Activated T-helper 17 cell treated with anti-CD3 and anti-CD28 coated beads, Interleukin-2, amount 50 U/mL, for 72 hours (primary cell): ENCODE results near the gene EHD4. TPM values are rescaled to one million over a fixed set of nuclear protein-coding genes. Genes with fewer than 3 reads are reported as not detected.

Source experiments
- ATAC-seq: fragments of 150-1000 bp; cut with Tn5 transposase; replicated peaks from 2 replicates; pipeline ENCODE4 v1.10.0; 2021; ENCODE audit warnings: mild to moderate bottlenecking, moderate library complexity
- H3K27ac Mint-ChIP-seq: one replicate; pipeline ENCODE4 v1.8.0; 2022; ENCODE audit warnings: mixed read lengths
- H3K27me3 Mint-ChIP-seq: one replicate; pipeline ENCODE4 v1.8.0; 2022; ENCODE audit warnings: mixed read lengths
- H3K36me3 Mint-ChIP-seq: one replicate; pipeline ENCODE4 v1.8.0; 2022; ENCODE audit warnings: low read depth, mild to moderate bottlenecking, mixed read lengths
- H3K4me1 Mint-ChIP-seq: one replicate; pipeline ENCODE4 v1.8.0; 2022; ENCODE audit warnings: mixed read lengths
- H3K4me3 Mint-ChIP-seq: one replicate; pipeline ENCODE4 v1.8.0; 2022; ENCODE audit warnings: mild to moderate bottlenecking, mixed read lengths
- H3K9me3 Mint-ChIP-seq: one replicate; pipeline ENCODE4 v1.8.0; 2022; ENCODE audit warnings: mixed read lengths
- total RNA-seq, 2 donors: library from RNA; stranded (reverse); gene quantifications; one replicate each; pipeline ENCODE4 v1.2.3, GENCODE V29; 2022

The EHD4 gene
- total RNA-seq, 2 donors from 2014 or later = 51.0 to 56.3 TPM

GRCh38 chr15:41854443-41854842 lies 117.9 kb downstream of the EHD4 start:
- no peak overlapping the region for H3K4me3 Mint-ChIP-seq
- no peaks in the 10 kb centered on the region for H3K36me3 Mint-ChIP-seq
- no peak overlapping the region for H3K27ac Mint-ChIP-seq
- no peaks in the 10 kb centered on the region for H3K4me1 Mint-ChIP-seq
- ATAC-seq = no peak
- H3K9me3 Mint-ChIP-seq = no peaks in the 10 kb centered on the region
- no peaks in the 10 kb centered on the region for H3K27me3 Mint-ChIP-seq

GRCh38 chr15:41853831-41854230 lies 118.5 kb downstream of the EHD4 start:
- Mint-ChIP-seq H3K4me1 (no peaks in the 10 kb centered on the region), H3K27me3 (no peaks in the 10 kb centered on the region), H3K4me3 (no peak overlapping the region), H3K9me3 (no peaks in the 10 kb centered on the region), H3K27ac (no peak overlapping the region), H3K36me3 (no peaks in the 10 kb centered on the region)
- ATAC-seq = no peak

GRCh38 chr15:41852736-41853590 lies 119.4 kb downstream of the EHD4 start:
- ATAC-seq = no peak

GRCh38 chr15:41851755-41852370 lies 120.5 kb downstream of the EHD4 start:
- Mint-ChIP-seq H3K36me3 (peaks cover 13% of the 10 kb centered on the region), H3K27ac (no peak overlapping the region), H3K4me1 (peaks cover 6% of the 10 kb centered on the region), H3K27me3 (no peaks in the 10 kb centered on the region), H3K9me3 (no peaks in the 10 kb centered on the region), H3K4me3 (no peak overlapping the region)
- no peak for ATAC-seq

More at GRCh38 chr15:41852736-41853590, 119.4 kb downstream of the EHD4 start:
- Mint-ChIP-seq H3K4me3 (no peak overlapping the region), H3K27me3 (no peaks in the 10 kb centered on the region), H3K9me3 (no peaks in the 10 kb centered on the region), H3K4me1 (peaks cover 6% of the 10 kb centered on the region), H3K36me3 (peaks cover 6% of the 10 kb centered on the region), H3K27ac (no peak overlapping the region)

GRCh38 chr15:41851167-41851523 lies 121.2 kb downstream of the EHD4 start:
- Mint-ChIP-seq H3K9me3 (no peaks in the 10 kb centered on the region), H3K27me3 (no peaks in the 10 kb centered on the region), H3K36me3 (peaks cover 20% of the 10 kb centered on the region), H3K4me1 (peaks cover 6% of the 10 kb centered on the region), H3K4me3 (no peak overlapping the region), H3K27ac (no peak overlapping the region)
- no peak for ATAC-seq

GRCh38 chr15:41850482-41851166 lies 121.7 kb downstream of the EHD4 start:
- no peaks in the 10 kb centered on the region for H3K9me3 Mint-ChIP-seq
- H3K36me3 Mint-ChIP-seq = peaks cover 26% of the 10 kb centered on the region
- H3K4me3 Mint-ChIP-seq = no peak overlapping the region
- H3K4me1 Mint-ChIP-seq = peaks cover 6% of the 10 kb centered on the region
- ATAC-seq = no peak
- no peak overlapping the region for H3K27ac Mint-ChIP-seq
- H3K27me3 Mint-ChIP-seq = no peaks in the 10 kb centered on the region

GRCh38 chr15:41849861-41850260 lies 122.5 kb downstream of the EHD4 start:
- peaks cover 28% of the 10 kb centered on the region for H3K36me3 Mint-ChIP-seq
- H3K9me3 Mint-ChIP-seq = no peaks in the 10 kb centered on the region
- ATAC-seq = no peak
- no peak overlapping the region for H3K27ac Mint-ChIP-seq
- H3K4me3 Mint-ChIP-seq = no peak overlapping the region
- H3K27me3 Mint-ChIP-seq = no peaks in the 10 kb centered on the region
- H3K4me1 Mint-ChIP-seq = peaks cover 6% of the 10 kb centered on the region

- H3K36me3 Mint-ChIP-seq = peaks cover 28% of the 10 kb centered on the region
- H3K27ac Mint-ChIP-seq = peak overlapping the region; percentile 93
- H3K4me1 Mint-ChIP-seq = peaks cover 6% of the 10 kb centered on the region
- no peaks in the 10 kb centered on the region for H3K27me3 Mint-ChIP-seq
- ATAC-seq = no peak
- no peak overlapping the region for H3K4me3 Mint-ChIP-seq
- no peaks in the 10 kb centered on the region for H3K9me3 Mint-ChIP-seq
Observed at GRCh38 chr15:41849204-41849603, 123.2 kb downstream of the EHD4 start.

- peak overlapping the region; percentile 93 for H3K27ac Mint-ChIP-seq
- H3K9me3 Mint-ChIP-seq = no peaks in the 10 kb centered on the region
- H3K4me1 Mint-ChIP-seq = peaks cover 6% of the 10 kb centered on the region
- peak; percentile 87 for ATAC-seq
- no peak overlapping the region for H3K4me3 Mint-ChIP-seq
- H3K27me3 Mint-ChIP-seq = no peaks in the 10 kb centered on the region
- peaks cover 28% of the 10 kb centered on the region for H3K36me3 Mint-ChIP-seq
Observed at GRCh38 chr15:41848631-41849030, 123.7 kb downstream of the EHD4 start.

GRCh38 chr15:41847981-41848380 lies 124.4 kb downstream of the EHD4 start:
- ATAC-seq = no peak
- Mint-ChIP-seq H3K36me3 (peaks cover 28% of the 10 kb centered on the region), H3K4me1 (peaks cover 6% of the 10 kb centered on the region), H3K27ac (peak overlapping the region; percentile 93), H3K4me3 (no peak overlapping the region), H3K9me3 (no peaks in the 10 kb centered on the region), H3K27me3 (no peaks in the 10 kb centered on the region)

- no peaks in the 10 kb centered on the region for H3K27me3 Mint-ChIP-seq
Observed at GRCh38 chr15:41847206-41847605, 125.2 kb downstream of the EHD4 start.

More at GRCh38 chr15:41847206-41847605, 125.2 kb downstream of the EHD4 start:
- H3K27ac Mint-ChIP-seq = no peak overlapping the region
- H3K36me3 Mint-ChIP-seq = peaks cover 28% of the 10 kb centered on the region
- no peaks in the 10 kb centered on the region for H3K9me3 Mint-ChIP-seq
- ATAC-seq = no peak
- H3K4me1 Mint-ChIP-seq = peaks cover 6% of the 10 kb centered on the region
- no peak overlapping the region for H3K4me3 Mint-ChIP-seq

Other genes with a start within 250 kb of the EHD4 start
- gene MAPKBP1, start 198.1 kb downstream of the EHD4 start, total RNA-seq = 10 to 100 TPM; 33.7 to 45.5 TPM
- gene JMJD7, start 144.5 kb downstream of the EHD4 start, total RNA-seq = 10 to 100 TPM; 12.0 to 16.6 TPM
- 1 to 10 TPM; 2.7 to 8.3 TPM for gene PLA2G4B, start 133.7 kb downstream of the EHD4 start, total RNA-seq
- gene SPTBN5, start 78.5 kb downstream of the EHD4 start, total RNA-seq = 1 to 10 TPM; 2.4 to 4.9 TPM
- gene PLA2G4E, start 48.5 kb upstream of the EHD4 start, total RNA-seq = under 1 TPM in 1 of 2 donors, not detected in 1; 0.13 TPM
- gene PLA2G4D, start 122.0 kb upstream of the EHD4 start, total RNA-seq = under 1 TPM in 1 of 2 donors, not detected in 1; 0.09 TPM
- gene PLA2G4F, start 184.1 kb upstream of the EHD4 start, total RNA-seq = not detected
- gene VPS39, start 235.7 kb upstream of the EHD4 start, total RNA-seq = 10 to 100 TPM; 54.6 to 73.6 TPM